ENCODE measurements around the gene ABLIM3. TPM values are rescaled to one million over a fixed set of nuclear protein-coding genes. Genes with fewer than 3 reads are reported as not detected.

ABLIM3 gene
- total RNA-seq, 1 experiment from 2014 or later = 14.3 TPM

DNA sequence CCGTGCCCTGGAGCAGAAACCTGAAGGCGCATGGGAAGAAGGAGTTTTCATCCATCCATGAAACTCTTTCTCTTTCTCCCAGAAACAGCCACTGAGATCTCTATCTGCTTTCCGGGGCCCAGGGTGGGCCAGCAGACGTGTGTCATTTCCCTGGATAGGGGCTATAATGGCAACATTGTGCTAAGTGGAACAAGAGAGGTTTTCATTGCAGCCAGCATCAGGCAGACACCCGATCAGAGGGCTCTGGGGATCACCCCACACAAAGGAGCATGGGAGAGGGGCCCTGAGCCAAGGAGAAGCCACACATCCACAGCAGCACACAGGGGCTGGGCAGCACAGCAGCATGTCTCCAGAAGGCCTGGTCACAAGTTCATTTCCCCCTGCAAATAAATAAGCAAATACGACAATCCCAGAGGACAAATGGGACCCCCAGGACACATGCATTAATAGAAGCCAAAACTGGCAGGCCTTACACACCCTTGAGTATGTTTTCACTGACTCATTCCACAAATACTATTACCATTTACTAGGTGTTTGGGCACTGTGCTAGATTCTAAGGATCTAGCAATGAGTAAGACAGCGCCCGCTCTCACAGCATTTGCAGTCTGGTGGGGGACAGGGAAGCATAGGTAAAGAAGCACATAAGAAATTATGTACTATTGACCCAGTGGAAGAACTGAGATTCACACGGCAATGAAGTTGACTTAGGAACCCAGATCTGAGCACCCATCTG is 126.1 kb downstream of the ABLIM3 start:
- Histone ChIP-seq H3K36me3 (ENCODE audit: control insufficient read depth in 1 of 2, insufficient read depth in 2 of 2, low read length in 2 of 2) (no peaks in the 10 kb centered on the region), H3K9ac (ENCODE audit: low read length) (no peak overlapping the region), H4K20me1 (ENCODE audit: insufficient read depth) (no peaks in the 10 kb centered on the region), H3K27me3 (ENCODE audit: insufficient read depth, low read length) (no peaks in the 10 kb centered on the region), H3K27ac (ENCODE audit: low read depth, low read length) (no peak overlapping the region), H3K4me3 (replicated peaks in 1 of 2; ENCODE audit: low read depth in 1 of 2, low read length in 2 of 2) (no peak overlapping the region), H3K9me3 (ENCODE audit: control insufficient read depth in 1 of 2, insufficient read depth in 1 of 2, low read depth in 1 of 2, low read length in 2 of 2) (peaks cover 0 to 6% of the 10 kb centered on the region in 2 experiments; a peak in 1 of 4 replicates), H3K4me2 (ENCODE audit: low read length) (no peak overlapping the region), H2AFZ (ENCODE audit: low read depth, low read length, poor library complexity, severe bottlenecking) (no peak overlapping the region), H3K9me2 (ENCODE audit: insufficient read depth) (no peaks in the 10 kb centered on the region), H3K79me2 (ENCODE audit: insufficient read depth, low read length) (no peaks in the 10 kb centered on the region), H3K4me1 (ENCODE audit: control insufficient read depth in 1 of 2, insufficient read depth in 2 of 2, low read length in 2 of 2) (peaks cover 0 to 4% of the 10 kb centered on the region in 2 experiments; a peak in 2 of 4 replicates)
- ChIA-PET CTCF (interaction anchor here (0.7 to 3.8 kb wide), 2 partner anchors 447 to 526 kb away, joined by 3 to 12 read pairs; no protein-coding TSS in a partner anchor), POLR2A (no interaction called here), RAD21 (ENCODE audit: low non-redundant PET in 1 of 2, low total read pairs in 2 of 2, uncharacterized antibody in 2 of 2, unreplicated experiment in 2 of 2) (no interaction called here)
- BruUV-seq (replicated peaks) = no TSS peak
- TF ChIP-seq, protein P1, sequence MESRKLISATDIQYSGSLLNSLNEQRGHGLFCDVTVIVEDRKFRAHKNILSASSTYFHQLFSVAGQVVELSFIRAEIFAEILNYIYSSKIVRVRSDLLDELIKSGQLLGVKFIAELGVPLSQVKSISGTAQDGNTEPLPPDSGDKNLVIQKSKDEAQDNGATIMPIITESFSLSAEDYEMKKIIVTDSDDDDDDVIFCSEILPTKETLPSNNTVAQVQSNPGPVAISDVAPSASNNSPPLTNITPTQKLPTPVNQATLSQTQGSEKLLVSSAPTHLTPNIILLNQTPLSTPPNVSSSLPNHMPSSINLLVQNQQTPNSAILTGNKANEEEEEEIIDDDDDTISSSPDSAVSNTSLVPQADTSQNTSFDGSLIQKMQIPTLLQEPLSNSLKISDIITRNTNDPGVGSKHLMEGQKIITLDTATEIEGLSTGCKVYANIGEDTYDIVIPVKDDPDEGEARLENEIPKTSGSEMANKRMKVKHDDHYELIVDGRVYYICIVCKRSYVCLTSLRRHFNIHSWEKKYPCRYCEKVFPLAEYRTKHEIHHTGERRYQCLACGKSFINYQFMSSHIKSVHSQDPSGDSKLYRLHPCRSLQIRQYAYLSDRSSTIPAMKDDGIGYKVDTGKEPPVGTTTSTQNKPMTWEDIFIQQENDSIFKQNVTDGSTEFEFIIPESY (IDR thresholded peaks at IDR 0.05; ENCODE audit: extremely low read depth, insufficient replicate concordance, low read length) = no peak
- no peak for TF ChIP-seq SIN3A (IDR thresholded peaks at IDR 0.05; ENCODE audit: low read depth)
- no peak for TF ChIP-seq ZFX (IDR thresholded peaks at IDR 0.05)
- no peak for TF ChIP-seq JUND (IDR thresholded peaks at IDR 0.05)
- TF ChIP-seq CEBPB (IDR thresholded peaks at IDR 0.05; ENCODE audit: low read depth) = no peak
- TF ChIP-seq, protein P2, sequence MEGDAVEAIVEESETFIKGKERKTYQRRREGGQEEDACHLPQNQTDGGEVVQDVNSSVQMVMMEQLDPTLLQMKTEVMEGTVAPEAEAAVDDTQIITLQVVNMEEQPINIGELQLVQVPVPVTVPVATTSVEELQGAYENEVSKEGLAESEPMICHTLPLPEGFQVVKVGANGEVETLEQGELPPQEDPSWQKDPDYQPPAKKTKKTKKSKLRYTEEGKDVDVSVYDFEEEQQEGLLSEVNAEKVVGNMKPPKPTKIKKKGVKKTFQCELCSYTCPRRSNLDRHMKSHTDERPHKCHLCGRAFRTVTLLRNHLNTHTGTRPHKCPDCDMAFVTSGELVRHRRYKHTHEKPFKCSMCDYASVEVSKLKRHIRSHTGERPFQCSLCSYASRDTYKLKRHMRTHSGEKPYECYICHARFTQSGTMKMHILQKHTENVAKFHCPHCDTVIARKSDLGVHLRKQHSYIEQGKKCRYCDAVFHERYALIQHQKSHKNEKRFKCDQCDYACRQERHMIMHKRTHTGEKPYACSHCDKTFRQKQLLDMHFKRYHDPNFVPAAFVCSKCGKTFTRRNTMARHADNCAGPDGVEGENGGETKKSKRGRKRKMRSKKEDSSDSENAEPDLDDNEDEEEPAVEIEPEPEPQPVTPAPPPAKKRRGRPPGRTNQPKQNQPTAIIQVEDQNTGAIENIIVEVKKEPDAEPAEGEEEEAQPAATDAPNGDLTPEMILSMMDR (IDR thresholded peaks at IDR 0.05 in 2 of 3, conservative IDR thresholded peaks at IDR 0.05 in 1 of 3; ENCODE audit: borderline replicate concordance in 1 of 3, insufficient read depth in 1 of 3, low read depth in 2 of 3, low read length in 2 of 3) = no peak
- TF ChIP-seq SRF (IDR thresholded peaks at IDR 0.05; ENCODE audit: low read depth) = no peak
- TF ChIP-seq EZH2phosphoT487 (IDR thresholded peaks at IDR 0.05; ENCODE audit: borderline replicate concordance) = no peak
- no peak for TF ChIP-seq YY1 (IDR thresholded peaks at IDR 0.05; ENCODE audit: extremely low read depth, insufficient replicate concordance, low read depth, low read length)
- no peak for TF ChIP-seq ZNF274 (IDR thresholded peaks at IDR 0.05; ENCODE audit: low read depth, low read length)
- no peak for TF ChIP-seq CBX3 (IDR thresholded peaks at IDR 0.05; ENCODE audit: low read depth)
- TF ChIP-seq FOSL1 (IDR thresholded peaks at IDR 0.05; ENCODE audit: low read depth) = no peak
- TF ChIP-seq, protein P3, sequence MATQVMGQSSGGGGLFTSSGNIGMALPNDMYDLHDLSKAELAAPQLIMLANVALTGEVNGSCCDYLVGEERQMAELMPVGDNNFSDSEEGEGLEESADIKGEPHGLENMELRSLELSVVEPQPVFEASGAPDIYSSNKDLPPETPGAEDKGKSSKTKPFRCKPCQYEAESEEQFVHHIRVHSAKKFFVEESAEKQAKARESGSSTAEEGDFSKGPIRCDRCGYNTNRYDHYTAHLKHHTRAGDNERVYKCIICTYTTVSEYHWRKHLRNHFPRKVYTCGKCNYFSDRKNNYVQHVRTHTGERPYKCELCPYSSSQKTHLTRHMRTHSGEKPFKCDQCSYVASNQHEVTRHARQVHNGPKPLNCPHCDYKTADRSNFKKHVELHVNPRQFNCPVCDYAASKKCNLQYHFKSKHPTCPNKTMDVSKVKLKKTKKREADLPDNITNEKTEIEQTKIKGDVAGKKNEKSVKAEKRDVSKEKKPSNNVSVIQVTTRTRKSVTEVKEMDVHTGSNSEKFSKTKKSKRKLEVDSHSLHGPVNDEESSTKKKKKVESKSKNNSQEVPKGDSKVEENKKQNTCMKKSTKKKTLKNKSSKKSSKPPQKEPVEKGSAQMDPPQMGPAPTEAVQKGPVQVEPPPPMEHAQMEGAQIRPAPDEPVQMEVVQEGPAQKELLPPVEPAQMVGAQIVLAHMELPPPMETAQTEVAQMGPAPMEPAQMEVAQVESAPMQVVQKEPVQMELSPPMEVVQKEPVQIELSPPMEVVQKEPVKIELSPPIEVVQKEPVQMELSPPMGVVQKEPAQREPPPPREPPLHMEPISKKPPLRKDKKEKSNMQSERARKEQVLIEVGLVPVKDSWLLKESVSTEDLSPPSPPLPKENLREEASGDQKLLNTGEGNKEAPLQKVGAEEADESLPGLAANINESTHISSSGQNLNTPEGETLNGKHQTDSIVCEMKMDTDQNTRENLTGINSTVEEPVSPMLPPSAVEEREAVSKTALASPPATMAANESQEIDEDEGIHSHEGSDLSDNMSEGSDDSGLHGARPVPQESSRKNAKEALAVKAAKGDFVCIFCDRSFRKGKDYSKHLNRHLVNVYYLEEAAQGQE (IDR thresholded peaks at IDR 0.05; ENCODE audit: low read depth) = no peak
- TF ChIP-seq ELF1 (IDR thresholded peaks at IDR 0.05; ENCODE audit: borderline replicate concordance, low read depth) = no peak
- TF ChIP-seq EZH2 (IDR thresholded peaks at IDR 0.05) = no peak
- no peak for TF ChIP-seq RAD21 (IDR thresholded peaks at IDR 0.05; ENCODE audit: low read depth)
- no peak for TF ChIP-seq EGR1 (IDR thresholded peaks at IDR 0.05; ENCODE audit: low read depth)
- TF ChIP-seq TCF7L2 (IDR thresholded peaks at IDR 0.05; ENCODE audit: borderline replicate concordance, extremely low read depth, insufficient read depth, insufficient read length) = no peak
- no peak for TF ChIP-seq SP1 (IDR thresholded peaks at IDR 0.05; ENCODE audit: low read depth)
- intact Hi-C loops (cut with micrococcal nuclease) = loop anchor here (10.0 kb wide), 1 partner anchor 297 kb away; no protein-coding TSS in a partner anchor
- DNase-seq (ENCODE audit: low read depth, low spot score) = no peak
- ATAC-seq = no peak

Measured in HCT116 (cell line).